ENCODE data around the gene KRTAP10-12. TPM values are rescaled to one million over a fixed set of nuclear protein-coding genes. Genes with fewer than 3 reads are reported as not detected.

KRTAP10-12 gene
- total RNA-seq, 1 donor from 2014 or later, result not detected

DNA sequence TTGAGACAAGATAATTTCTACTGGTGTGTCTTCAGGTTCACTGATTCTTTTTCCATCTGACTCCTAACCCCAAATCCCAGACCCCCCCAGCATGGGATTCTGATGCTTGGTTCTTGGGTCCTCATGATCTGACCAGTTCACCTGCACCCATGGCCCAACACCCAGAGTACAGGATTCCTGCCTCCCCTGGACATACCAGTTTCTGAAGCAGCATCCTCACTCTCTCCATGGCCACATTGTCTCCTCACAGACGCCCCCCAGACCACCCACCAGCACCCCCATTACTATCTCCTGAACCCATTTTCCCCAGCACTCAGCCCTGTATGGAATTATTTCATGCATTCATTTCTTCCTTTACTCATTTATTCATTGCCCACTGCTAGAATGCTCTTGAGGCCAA lies 40.1 kb upstream of the KRTAP10-12 start:
- H3K9me3 ChIP-seq (ENCODE audit: low read depth), result no peaks in the 10 kb centered on the region
- Mint-ChIP-seq H3K36me3 (no peaks in the 10 kb centered on the region), H3K27ac (no peak overlapping the region), H3K4me1 (no peaks in the 10 kb centered on the region), H3K9me3 (peaks cover 29% of the 10 kb centered on the region), H3K27me3 (ENCODE audit: insufficient read depth, low read depth) (peaks cover 7% of the 10 kb centered on the region), H3K4me3 (no peak overlapping the region)
- no peaks in the 10 kb centered on the region for H3F3A ChIP-seq (ENCODE audit: low read depth)
- no peaks in the 10 kb centered on the region for H3K79me2 ChIP-seq (ENCODE audit: low read depth)
- H3K36me3 ChIP-seq, result no peaks in the 10 kb centered on the region
- DNase-seq (ENCODE audit: low spot score), result no peak
- no peak overlapping the region for H3K27ac ChIP-seq
- H3K9ac ChIP-seq, result no peak overlapping the region
- H3K4me1 ChIP-seq, result no peaks in the 10 kb centered on the region
- H3K27me3 ChIP-seq, result no peaks in the 10 kb centered on the region
- TF ChIP-seq, protein P1, sequence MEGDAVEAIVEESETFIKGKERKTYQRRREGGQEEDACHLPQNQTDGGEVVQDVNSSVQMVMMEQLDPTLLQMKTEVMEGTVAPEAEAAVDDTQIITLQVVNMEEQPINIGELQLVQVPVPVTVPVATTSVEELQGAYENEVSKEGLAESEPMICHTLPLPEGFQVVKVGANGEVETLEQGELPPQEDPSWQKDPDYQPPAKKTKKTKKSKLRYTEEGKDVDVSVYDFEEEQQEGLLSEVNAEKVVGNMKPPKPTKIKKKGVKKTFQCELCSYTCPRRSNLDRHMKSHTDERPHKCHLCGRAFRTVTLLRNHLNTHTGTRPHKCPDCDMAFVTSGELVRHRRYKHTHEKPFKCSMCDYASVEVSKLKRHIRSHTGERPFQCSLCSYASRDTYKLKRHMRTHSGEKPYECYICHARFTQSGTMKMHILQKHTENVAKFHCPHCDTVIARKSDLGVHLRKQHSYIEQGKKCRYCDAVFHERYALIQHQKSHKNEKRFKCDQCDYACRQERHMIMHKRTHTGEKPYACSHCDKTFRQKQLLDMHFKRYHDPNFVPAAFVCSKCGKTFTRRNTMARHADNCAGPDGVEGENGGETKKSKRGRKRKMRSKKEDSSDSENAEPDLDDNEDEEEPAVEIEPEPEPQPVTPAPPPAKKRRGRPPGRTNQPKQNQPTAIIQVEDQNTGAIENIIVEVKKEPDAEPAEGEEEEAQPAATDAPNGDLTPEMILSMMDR (IDR thresholded peaks at IDR 0.05), result no peak
- TF ChIP-seq EZH2phosphoT487 (IDR thresholded peaks at IDR 0.05), result no peak
- TF ChIP-seq EZH2 (IDR thresholded peaks at IDR 0.05), result no peak
- H2AFZ ChIP-seq (replicated peaks), result no peak overlapping the region
- no peak overlapping the region for H3K4me3 ChIP-seq
- no peaks in the 10 kb centered on the region for H4K20me1 ChIP-seq (ENCODE audit: low read depth)
- no peak overlapping the region for H3K4me2 ChIP-seq

DNA sequence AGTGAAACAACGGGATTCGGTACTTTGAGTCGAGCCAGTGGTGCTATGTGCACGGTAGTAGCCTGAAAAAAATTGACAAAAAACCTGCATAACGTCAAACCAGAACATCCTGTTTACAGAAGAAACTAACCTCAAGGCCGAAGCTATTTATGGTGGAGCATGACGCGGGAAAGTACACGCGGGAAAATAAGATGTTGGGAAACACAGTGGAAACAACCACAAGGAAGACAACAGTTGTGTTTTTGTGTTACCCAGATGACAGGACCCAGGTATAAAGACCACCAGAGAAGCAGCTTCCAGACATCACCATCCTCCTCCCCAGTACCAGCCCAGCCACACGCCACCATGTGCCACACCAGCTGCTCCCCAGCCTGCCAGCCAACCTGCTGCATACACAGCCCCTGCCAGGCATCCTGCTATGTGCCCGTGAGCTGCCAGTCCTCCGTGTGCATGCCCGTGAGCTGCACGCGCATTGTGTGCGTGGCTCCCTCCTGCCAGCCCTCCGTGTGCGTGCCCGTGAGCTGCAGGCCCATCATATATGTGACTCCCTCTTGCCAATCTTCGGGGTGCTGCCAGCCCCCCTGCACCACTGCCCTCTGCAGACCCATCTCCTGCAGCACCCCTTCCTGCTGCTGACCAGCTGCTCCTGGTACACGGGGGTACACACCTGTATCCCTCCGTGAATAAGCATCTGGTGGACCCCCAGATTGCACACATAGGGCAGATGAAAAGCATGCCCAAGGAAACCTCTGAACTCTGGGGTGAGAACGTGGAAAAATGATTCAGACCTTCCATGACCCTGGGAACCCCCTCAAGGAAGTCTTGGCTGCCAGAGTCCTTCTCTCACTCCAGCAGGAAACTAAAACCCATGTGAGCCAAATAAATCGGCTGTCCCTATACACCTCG lies 39.1 kb upstream of the KRTAP10-12 start, which contains the start of gene KRTAP12-3:
TSS of gene KRTAP12-3 (plus strand) at position 298 of the 906 bp plus-strand sequence. CDS start at position 346, 48 bp downstream.
- Histone ChIP-seq H3K9me3 (ENCODE audit: low read depth) (no peaks in the 10 kb centered on the region), H3K4me2 (no peak within 1 kb of the TSS), H3K9ac (no peak within 1 kb of the TSS), H3K27me3 (no peaks in the 10 kb centered on the region), H3K4me1 (no peaks in the 10 kb centered on the region), H3K36me3 (no peaks in the 10 kb centered on the region), H3K27ac (no peak within 1 kb of the TSS), H3K4me3 (no peak within 1 kb of the TSS), H2AFZ (replicated peaks) (peak within 1 kb of the TSS; percentile 70), H3F3A (ENCODE audit: low read depth) (no peaks in the 10 kb centered on the region), H3K79me2 (ENCODE audit: low read depth) (no peaks in the 10 kb centered on the region), H4K20me1 (ENCODE audit: low read depth) (no peaks in the 10 kb centered on the region)
- H3K27ac Mint-ChIP-seq, result no peak within 1 kb of the TSS
- TF ChIP-seq, protein P1 (IDR thresholded peaks at IDR 0.05), result no peak
- no peak for TF ChIP-seq EZH2phosphoT487 (IDR thresholded peaks at IDR 0.05)
- TF ChIP-seq EZH2 (IDR thresholded peaks at IDR 0.05), result no peak
- peaks cover 26% of the 10 kb centered on the region for H3K9me3 Mint-ChIP-seq
- no peak for DNase-seq (ENCODE audit: low spot score)
- H3K4me3 Mint-ChIP-seq, result no peak within 1 kb of the TSS
- no peaks in the 10 kb centered on the region for H3K36me3 Mint-ChIP-seq
- H3K4me1 Mint-ChIP-seq, result no peaks in the 10 kb centered on the region
- peaks cover 5% of the 10 kb centered on the region for H3K27me3 Mint-ChIP-seq (ENCODE audit: insufficient read depth, low read depth)

DNA sequence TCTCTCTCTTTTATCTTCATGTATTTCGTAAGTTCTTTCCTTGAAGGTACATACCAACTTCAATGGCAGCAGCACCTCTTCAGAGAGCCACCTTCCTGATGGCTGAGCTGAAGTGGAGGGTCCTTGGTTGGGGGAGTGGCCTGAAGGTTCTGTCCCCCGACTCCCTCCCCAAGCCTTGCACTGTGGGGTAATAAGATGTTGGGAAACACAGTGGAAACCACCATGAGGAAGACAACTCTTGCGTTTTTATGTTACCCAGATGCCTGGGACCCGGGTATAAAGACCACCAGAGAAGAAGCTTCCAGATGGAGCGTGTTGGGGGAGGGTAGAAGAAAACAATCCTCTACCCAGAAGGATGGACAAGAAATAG lies 38.4 kb upstream of the KRTAP10-12 start:
- H3K36me3 Mint-ChIP-seq, result no peaks in the 10 kb centered on the region
- DNase-seq (ENCODE audit: low spot score), result no peak
- Histone ChIP-seq H3K27me3 (no peaks in the 10 kb centered on the region), H3K4me1 (no peaks in the 10 kb centered on the region), H3K79me2 (ENCODE audit: low read depth) (no peaks in the 10 kb centered on the region), H3F3A (ENCODE audit: low read depth) (no peaks in the 10 kb centered on the region), H3K27ac (no peak overlapping the region), H3K4me3 (no peak overlapping the region), H3K4me2 (no peak overlapping the region), H3K36me3 (no peaks in the 10 kb centered on the region), H3K9me3 (ENCODE audit: low read depth) (no peaks in the 10 kb centered on the region), H3K9ac (no peak overlapping the region), H2AFZ (replicated peaks) (peak overlapping the region; percentile 70), H4K20me1 (ENCODE audit: low read depth) (no peaks in the 10 kb centered on the region)
- TF ChIP-seq EZH2 (IDR thresholded peaks at IDR 0.05) (no peak), EZH2phosphoT487 (IDR thresholded peaks at IDR 0.05) (no peak)
- TF ChIP-seq, protein P1 (IDR thresholded peaks at IDR 0.05), result no peak
- peaks cover 5% of the 10 kb centered on the region for H3K27me3 Mint-ChIP-seq (ENCODE audit: insufficient read depth, low read depth)
- no peak overlapping the region for H3K27ac Mint-ChIP-seq
- H3K9me3 Mint-ChIP-seq, result peaks cover 26% of the 10 kb centered on the region
- H3K4me1 Mint-ChIP-seq, result no peaks in the 10 kb centered on the region
- H3K4me3 Mint-ChIP-seq, result no peak overlapping the region

Measured in neural progenitor cell (in vitro differentiated cells).